Nephron (organoid): ENCODE data around the gene DUSP7.

Source experiments
- H3K27ac Mint-ChIP-seq, 3 experiments: 2 replicates each; pipeline ENCODE4 v1.8.0; 2020; ENCODE audit warnings: mixed read lengths in 3 of 3, mild to moderate bottlenecking in 2 of 3, moderate library complexity in 1 of 3
- H3K27me3 Mint-ChIP-seq: 2 replicates; pipeline ENCODE4 v1.8.0; 2021; ENCODE audit warnings: low read depth, mild to moderate bottlenecking, moderate library complexity, mixed read lengths
- H3K36me3 Mint-ChIP-seq: 2 replicates; pipeline ENCODE4 v1.8.0; 2020; ENCODE audit warnings: low read depth, mixed read lengths
- H3K4me1 Mint-ChIP-seq: 2 replicates; pipeline ENCODE4 v1.8.0; 2020; ENCODE audit warnings: mixed read lengths
- H3K4me3 Mint-ChIP-seq, 3 experiments: 2 replicates each; pipeline ENCODE4 v1.8.0; 2020; ENCODE audit warnings: mild to moderate bottlenecking in 3 of 3, mixed read lengths in 3 of 3, moderate library complexity in 2 of 3
- H3K9me3 Mint-ChIP-seq: 2 replicates; pipeline ENCODE4 v1.8.0; 2020; ENCODE audit warnings: mixed read lengths
- TF ChIP-seq, protein P1 (sequence below), 3 experiments: fragments of 200-600 bp; sonication (generic); IDR thresholded peaks; one replicate each; pipeline ENCODE4 v1.5.0; 2021; ENCODE audit warnings: antibody characterized with exemption in 3 of 3; ENCODE audit not compliant: unreplicated experiment in 3 of 3

The DUSP7 gene

DNA sequence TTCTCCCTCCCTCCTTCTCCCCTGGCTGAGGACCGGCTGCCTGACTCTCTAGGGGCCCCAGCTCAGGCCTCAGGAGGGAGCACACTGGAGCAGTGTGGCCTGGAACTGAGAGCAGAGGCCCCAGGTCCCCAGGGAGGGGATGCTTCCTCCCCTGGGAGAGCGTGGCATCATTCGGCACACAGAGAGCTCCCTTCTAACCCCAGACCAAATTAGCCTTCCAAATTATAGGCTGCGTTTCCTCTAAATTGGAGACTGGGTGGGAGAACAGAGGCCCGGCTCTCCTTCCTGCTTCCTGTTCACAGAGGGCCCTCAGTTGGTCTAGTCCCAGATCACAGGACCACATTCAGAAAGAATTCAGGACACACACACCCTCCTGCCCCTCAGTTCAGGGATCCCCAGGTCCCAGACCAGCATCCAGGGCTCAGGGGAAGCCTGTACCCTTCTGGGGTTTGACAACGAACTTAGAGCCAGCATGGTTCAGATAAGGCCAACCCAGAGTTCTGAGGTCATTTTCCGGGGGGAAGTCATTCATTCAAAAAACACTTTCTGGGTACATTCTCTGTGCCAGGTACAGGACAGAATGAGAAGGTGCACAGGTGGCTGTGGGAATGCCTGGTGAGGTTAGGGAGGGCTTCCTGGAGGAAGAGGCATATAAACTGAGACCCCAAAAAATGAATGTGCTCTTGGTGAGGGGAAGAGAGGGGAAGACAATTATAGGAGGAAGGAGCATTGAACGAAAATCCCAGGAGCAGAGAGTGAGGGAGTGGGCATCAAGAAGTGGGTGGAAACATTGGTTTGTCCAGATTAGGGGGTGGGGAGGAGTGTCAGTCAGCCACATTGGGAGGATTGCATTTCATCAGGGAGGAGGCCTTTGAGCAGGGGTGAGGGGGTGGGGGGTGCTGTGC lies 32.3 kb downstream of the DUSP7 start:
- TF ChIP-seq, protein P1, sequence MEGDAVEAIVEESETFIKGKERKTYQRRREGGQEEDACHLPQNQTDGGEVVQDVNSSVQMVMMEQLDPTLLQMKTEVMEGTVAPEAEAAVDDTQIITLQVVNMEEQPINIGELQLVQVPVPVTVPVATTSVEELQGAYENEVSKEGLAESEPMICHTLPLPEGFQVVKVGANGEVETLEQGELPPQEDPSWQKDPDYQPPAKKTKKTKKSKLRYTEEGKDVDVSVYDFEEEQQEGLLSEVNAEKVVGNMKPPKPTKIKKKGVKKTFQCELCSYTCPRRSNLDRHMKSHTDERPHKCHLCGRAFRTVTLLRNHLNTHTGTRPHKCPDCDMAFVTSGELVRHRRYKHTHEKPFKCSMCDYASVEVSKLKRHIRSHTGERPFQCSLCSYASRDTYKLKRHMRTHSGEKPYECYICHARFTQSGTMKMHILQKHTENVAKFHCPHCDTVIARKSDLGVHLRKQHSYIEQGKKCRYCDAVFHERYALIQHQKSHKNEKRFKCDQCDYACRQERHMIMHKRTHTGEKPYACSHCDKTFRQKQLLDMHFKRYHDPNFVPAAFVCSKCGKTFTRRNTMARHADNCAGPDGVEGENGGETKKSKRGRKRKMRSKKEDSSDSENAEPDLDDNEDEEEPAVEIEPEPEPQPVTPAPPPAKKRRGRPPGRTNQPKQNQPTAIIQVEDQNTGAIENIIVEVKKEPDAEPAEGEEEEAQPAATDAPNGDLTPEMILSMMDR (IDR thresholded peaks at IDR 0.05; ENCODE audit: unreplicated experiment in 3 of 3): no peak
- H3K4me3 Mint-ChIP-seq: no peak overlapping the region
- peaks cover 62% of the 10 kb centered on the region for H3K4me1 Mint-ChIP-seq
- no peaks in the 10 kb centered on the region for H3K36me3 Mint-ChIP-seq
- no peaks in the 10 kb centered on the region for H3K9me3 Mint-ChIP-seq
- H3K27me3 Mint-ChIP-seq: no peaks in the 10 kb centered on the region
- peak overlapping the region in 2 of 3 experiments; percentile 54 to 62 for H3K27ac Mint-ChIP-seq

DNA sequence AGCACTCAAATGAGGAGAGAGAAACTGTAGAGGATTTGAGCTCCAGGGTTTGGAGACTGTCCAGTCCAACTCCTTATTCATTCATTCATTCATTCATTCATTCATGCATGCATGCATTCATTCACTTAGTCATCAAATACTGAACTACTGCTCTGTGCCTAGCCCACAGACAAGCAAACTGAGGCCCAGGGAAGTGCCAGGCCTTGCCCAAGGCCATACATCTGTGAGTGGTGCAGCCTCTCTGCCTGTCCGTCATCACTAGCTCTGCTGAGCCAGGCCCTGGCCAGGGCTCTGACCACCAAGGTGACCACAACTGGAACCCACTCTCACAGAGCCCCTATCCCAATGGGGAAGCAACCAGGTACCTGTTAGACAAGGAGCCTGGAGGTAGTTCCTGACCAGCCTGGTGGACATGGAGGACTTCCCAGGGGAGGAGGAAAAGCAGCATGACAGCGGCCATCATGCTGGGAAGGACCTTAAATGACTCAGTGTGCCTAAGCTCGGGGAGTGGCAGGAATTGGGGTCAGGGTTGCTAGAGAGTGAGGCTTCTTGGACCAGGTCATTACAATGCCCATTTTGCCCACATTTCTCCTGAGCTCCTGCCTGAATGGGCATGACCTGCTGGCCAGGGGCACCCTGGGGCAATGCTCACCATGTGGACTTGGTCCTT lies 33.1 kb downstream of the DUSP7 start:
- Mint-ChIP-seq H3K27ac (peak overlapping the region in 1 of 3 experiments; percentile 9), H3K4me3 (peak overlapping the region in 1 of 3 experiments; percentile 26), H3K27me3 (no peaks in the 10 kb centered on the region), H3K4me1 (peaks cover 63% of the 10 kb centered on the region), H3K9me3 (no peaks in the 10 kb centered on the region), H3K36me3 (no peaks in the 10 kb centered on the region)
- TF ChIP-seq, protein P1 (IDR thresholded peaks at IDR 0.05; ENCODE audit: unreplicated experiment in 3 of 3): no peak

DNA sequence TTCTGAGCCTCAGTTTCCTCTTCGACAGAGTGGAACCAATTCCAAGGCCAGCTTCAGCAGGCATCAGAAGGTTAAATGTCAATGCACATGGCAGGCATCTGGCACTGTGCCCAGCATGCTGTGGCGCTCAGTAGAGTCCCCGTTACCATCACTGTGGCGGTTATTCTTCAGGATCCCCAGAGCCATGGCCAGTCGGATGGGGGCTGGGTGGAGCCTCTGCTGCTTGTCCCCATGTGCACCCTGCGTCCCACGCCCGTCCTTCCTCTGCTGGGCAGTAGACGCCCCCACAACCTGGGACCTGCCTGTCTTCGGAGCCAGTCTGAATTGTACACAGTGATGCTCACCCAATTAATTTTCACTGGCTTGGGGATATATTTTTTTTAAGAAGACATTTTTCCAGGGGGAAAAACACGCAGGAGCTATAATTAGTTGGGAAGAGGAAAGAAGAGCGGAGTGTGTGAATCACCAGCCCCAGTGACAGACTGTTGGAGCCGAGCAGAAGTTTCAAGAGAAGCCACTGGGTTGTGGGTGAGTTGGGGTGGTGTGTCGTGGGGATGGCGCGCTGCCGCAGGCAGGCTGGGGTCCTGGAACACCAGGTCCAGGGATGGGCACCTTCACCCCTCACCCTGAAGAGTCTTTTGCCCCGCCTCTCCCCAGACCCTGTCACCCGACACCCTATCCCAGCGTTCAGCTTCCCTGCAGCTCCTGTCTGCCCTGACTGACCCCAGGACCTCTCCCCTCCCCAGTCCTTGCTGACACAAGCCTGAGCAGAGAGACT lies 33.9 kb downstream of the DUSP7 start:
- no peaks in the 10 kb centered on the region for H3K36me3 Mint-ChIP-seq
- no peaks in the 10 kb centered on the region for H3K27me3 Mint-ChIP-seq
- peaks cover 66% of the 10 kb centered on the region for H3K4me1 Mint-ChIP-seq
- H3K9me3 Mint-ChIP-seq: no peaks in the 10 kb centered on the region
- peak overlapping the region in 1 of 3 experiments; percentile 22 for H3K4me3 Mint-ChIP-seq
- TF ChIP-seq, protein P1 (IDR thresholded peaks at IDR 0.05; ENCODE audit: unreplicated experiment in 3 of 3): no peak
- peak overlapping the region; percentile 9 to 66 (median 45) for H3K27ac Mint-ChIP-seq

- no peaks in the 10 kb centered on the region for H3K9me3 Mint-ChIP-seq
- H3K27ac Mint-ChIP-seq: peak overlapping the region; percentile 21 to 83 (median 76)
- H3K4me1 Mint-ChIP-seq: peaks cover 74% of the 10 kb centered on the region
- no peaks in the 10 kb centered on the region for H3K36me3 Mint-ChIP-seq
- TF ChIP-seq, protein P1 (IDR thresholded peaks at IDR 0.05; ENCODE audit: unreplicated experiment in 3 of 3): no peak
- H3K4me3 Mint-ChIP-seq: peak overlapping the region in 1 of 3 experiments; percentile 25
- H3K27me3 Mint-ChIP-seq: no peaks in the 10 kb centered on the region
Measured at GRCh38 chr3:52021489-52022268, 34.7 kb downstream of the DUSP7 start.

DNA sequence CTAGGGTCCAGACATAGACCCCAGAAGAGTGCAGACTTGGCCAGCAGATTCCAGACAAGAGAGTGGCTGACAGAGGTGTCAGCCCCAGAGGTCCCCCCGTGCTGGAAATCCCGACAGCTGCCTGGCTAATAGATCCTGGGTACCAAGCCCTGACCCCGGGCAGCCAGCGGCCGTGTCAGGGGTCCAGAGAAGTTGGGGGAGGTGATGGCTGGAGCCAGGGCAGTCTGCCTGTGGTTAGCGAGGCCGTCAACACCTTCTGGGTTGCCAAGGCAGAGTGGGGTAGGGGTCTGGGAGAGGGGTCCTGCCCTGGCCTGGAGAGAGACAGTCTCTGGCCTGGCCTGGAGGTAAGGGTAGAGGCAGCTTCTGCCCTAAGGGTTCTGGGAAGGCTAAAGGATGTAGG lies 35.6 kb downstream of the DUSP7 start:
- TF ChIP-seq, protein P1 (IDR thresholded peaks at IDR 0.05; ENCODE audit: unreplicated experiment in 3 of 3): no peak
- Mint-ChIP-seq H3K4me3 (peak overlapping the region in 1 of 3 experiments; percentile 19), H3K9me3 (no peaks in the 10 kb centered on the region), H3K36me3 (no peaks in the 10 kb centered on the region), H3K27ac (peak overlapping the region; percentile 21 to 55 (median 31)), H3K4me1 (peaks cover 69% of the 10 kb centered on the region), H3K27me3 (no peaks in the 10 kb centered on the region)
